Upper lobe of right lung (tissue), 1 donor: ENCODE data around the gene CSTPP1. TPM values are rescaled to one million over a fixed set of nuclear protein-coding genes. Genes with fewer than 3 reads are reported as not detected.

Experiments
- ATAC-seq: fragments of 200-7000 bp; cut with Tn5 transposase; one replicate; pipeline ENCODE4 v1.9.1; 2020; ENCODE audit warnings: mild to moderate bottlenecking, moderate library complexity
- DNase-seq: peaks from one replicate; pipeline ENCODE4 v3.0.0-alpha.2; 2020
- H3K27ac ChIP-seq: fragments of 200-600 bp; one replicate; pipeline ENCODE4 v1.8.0; 2022
- H3K27me3 ChIP-seq: fragments of 200-600 bp; one replicate; pipeline ENCODE4 v1.8.0; 2022; ENCODE audit warnings: mild to moderate bottlenecking
- H3K36me3 ChIP-seq: fragments of 200-600 bp; one replicate; pipeline ENCODE4 v1.8.0; 2022
- H3K4me1 ChIP-seq: fragments of 200-600 bp; one replicate; pipeline ENCODE4 v1.8.0; 2022
- H3K4me3 ChIP-seq: fragments of 200-600 bp; one replicate; pipeline ENCODE4 v1.8.0; 2022; ENCODE audit warnings: mild to moderate bottlenecking
- H3K9me3 ChIP-seq: fragments of 200-600 bp; one replicate; pipeline ENCODE4 v1.8.0; 2022
- CTCF ChIP-seq: fragments of 200-600 bp; IDR thresholded peaks from one replicate; pipeline ENCODE4 v1.8.0; 2022; ENCODE audit warnings: antibody characterized with exemption
- intact Hi-C: fragments of 100-400 bp; cut with DNase I; formaldehyde crosslinking; loops from one replicate; pipeline ENCODE4 v1.11.0; 2022
- total RNA-seq: library from RNA; stranded (reverse); fragmentation: NEBNext Ultra II Directional; extraction: Animal tissue kit (Norgen Biotek cat#: 25700); gene quantifications from one replicate; pipeline ENCODE4 v1.2.1, GENCODE V29; 2021
- donor health status: DM: no; HTN: yes; CAD: no; lungs with severe emphysema.

Gene CSTPP1
- total RNA-seq, 1 donor from 2014 or later: 26.2 TPM

DNA sequence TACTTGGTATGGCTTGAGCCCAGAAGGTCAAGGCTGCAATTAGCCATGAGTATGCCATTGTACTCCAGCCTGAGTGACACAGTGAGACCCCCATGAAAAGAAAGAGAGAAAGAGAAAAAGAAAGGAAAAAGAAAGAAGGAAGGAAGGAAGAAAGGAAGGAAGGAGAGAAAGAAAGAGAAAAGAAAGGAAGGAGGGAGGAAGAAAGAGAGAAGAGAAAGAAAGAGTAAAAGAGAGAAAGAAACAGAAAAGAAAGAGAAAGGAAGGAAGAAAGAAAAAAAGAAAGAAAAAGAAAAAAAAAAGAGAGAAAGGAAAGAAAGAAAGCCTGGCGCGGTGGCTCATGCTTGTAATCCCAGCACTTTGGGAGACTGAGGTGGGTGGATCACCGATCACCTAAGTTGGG is 77.5 kb downstream of the CSTPP1 start:
- ATAC-seq (no peak), DNase-seq (no peak)
- Histone ChIP-seq H3K27me3 (no peaks in the 10 kb centered on the region), H3K27ac (no peak overlapping the region), H3K9me3 (no peaks in the 10 kb centered on the region), H3K4me3 (no peak overlapping the region), H3K4me1 (no peaks in the 10 kb centered on the region), H3K36me3 (no peaks in the 10 kb centered on the region)
- TF ChIP-seq CTCF: no peak
- intact Hi-C loops: no loop called here

DNA sequence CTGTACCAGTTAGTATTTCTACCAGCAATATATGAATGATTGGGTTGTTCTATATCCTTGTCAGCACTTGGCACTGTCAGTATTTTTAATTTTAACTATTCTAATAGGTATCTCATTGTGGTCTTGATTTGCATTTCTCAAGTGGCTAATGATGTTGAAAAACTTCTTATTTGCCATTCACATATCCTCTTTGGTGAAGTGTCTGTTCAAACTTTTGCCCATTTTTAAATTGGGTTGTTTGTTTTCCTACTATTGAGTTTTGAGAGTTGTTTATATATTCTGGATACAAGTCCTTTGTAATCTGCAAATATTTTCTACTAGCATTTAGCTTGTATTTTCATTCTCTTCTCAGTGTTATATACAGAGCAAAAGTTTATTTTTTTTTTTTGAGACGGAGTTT is 82.1 kb downstream of the CSTPP1 start:
- H3K9me3 ChIP-seq: no peaks in the 10 kb centered on the region
- H3K36me3 ChIP-seq: no peaks in the 10 kb centered on the region
- H3K27ac ChIP-seq: no peak overlapping the region
- ATAC-seq: no peak
- no peaks in the 10 kb centered on the region for H3K27me3 ChIP-seq
- TF ChIP-seq CTCF: no peak
- intact Hi-C loops: no loop called here
- DNase-seq: no peak
- H3K4me1 ChIP-seq: no peaks in the 10 kb centered on the region
- H3K4me3 ChIP-seq: no peak overlapping the region

DNA sequence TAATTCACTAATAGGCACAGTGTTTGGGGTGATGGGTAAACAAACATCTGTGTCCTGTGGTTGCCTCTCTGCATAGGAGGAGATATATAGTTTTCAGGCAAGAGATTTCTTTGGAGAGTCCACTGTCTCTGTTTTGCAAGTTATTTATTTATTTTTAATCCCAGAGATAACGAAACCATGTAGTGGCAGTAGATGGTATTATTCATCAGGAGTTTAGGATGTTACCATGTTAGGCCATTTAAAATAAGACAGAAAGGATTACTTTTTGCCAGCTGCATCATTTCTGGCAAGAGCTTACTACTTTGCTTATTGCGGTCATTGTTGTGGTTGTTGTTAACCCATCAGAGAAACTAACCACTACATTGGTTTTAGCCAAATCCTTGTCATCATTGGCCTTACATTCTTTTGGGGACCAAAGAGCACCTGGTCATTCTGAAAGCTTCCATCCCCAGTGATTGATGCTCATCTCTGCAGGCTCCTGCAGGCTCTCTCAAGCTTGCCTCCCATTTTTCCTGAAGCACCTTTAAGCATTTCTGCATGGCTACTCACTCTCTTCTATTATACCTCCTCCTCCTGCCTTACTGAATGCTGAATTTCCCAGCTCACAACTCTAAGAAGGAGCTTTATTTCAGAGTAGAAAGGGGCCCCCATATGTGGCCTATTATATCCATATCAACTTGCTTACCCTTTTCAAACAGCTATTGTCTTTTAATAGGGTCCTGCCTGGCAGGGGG is 84.4 kb downstream of the CSTPP1 start:
- intact Hi-C loops: no loop called here
- no peaks in the 10 kb centered on the region for H3K27me3 ChIP-seq
- no peak for ATAC-seq
- no peak for TF ChIP-seq CTCF
- H3K4me1 ChIP-seq: no peaks in the 10 kb centered on the region
- no peak overlapping the region for H3K4me3 ChIP-seq
- H3K36me3 ChIP-seq: no peaks in the 10 kb centered on the region
- no peak for DNase-seq
- H3K27ac ChIP-seq: no peak overlapping the region
- no peaks in the 10 kb centered on the region for H3K9me3 ChIP-seq

DNA sequence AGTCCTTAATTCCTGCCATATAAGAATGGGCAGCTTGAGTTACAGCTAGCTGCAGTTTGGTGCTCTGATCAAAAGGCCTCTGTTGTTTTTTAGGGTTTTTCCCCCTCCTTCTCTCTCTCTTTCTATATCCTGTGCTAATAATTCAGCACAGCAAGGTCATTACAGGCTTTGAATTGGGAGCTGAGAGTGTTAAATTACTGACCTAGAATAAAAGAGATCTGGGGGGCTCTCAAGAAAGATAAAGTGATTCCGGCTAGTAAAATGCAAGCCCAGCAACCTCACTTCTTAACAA is 84.9 kb downstream of the CSTPP1 start:
- H3K36me3 ChIP-seq: no peaks in the 10 kb centered on the region
- intact Hi-C loops: no loop called here
- no peak for TF ChIP-seq CTCF
- no peak overlapping the region for H3K27ac ChIP-seq
- H3K4me3 ChIP-seq: no peak overlapping the region
- no peaks in the 10 kb centered on the region for H3K4me1 ChIP-seq
- no peak for ATAC-seq
- no peak for DNase-seq
- no peaks in the 10 kb centered on the region for H3K27me3 ChIP-seq
- H3K9me3 ChIP-seq: no peaks in the 10 kb centered on the region

GRCh38 chr11:47021965-47022364 is 85.4 kb downstream of the CSTPP1 start:
- Histone ChIP-seq H3K36me3 (no peaks in the 10 kb centered on the region), H3K27ac (no peak overlapping the region), H3K27me3 (no peaks in the 10 kb centered on the region), H3K4me1 (no peaks in the 10 kb centered on the region), H3K9me3 (no peaks in the 10 kb centered on the region), H3K4me3 (no peak overlapping the region)
- DNase-seq (no peak), ATAC-seq (no peak)
- no peak for TF ChIP-seq CTCF
- intact Hi-C loops: no loop called here
